ENCODE results near the gene HOMER2. TPM values are rescaled to one million over a fixed set of nuclear protein-coding genes. Genes with fewer than 3 reads are reported as not detected.
A peak's percentile ranks its signal among the peaks of the same experiment; 100 is the strongest.

HOMER2 gene
- polyA plus RNA-seq, 4 donors: 24.6 to 35.5 (median 29.7) TPM

DNA sequence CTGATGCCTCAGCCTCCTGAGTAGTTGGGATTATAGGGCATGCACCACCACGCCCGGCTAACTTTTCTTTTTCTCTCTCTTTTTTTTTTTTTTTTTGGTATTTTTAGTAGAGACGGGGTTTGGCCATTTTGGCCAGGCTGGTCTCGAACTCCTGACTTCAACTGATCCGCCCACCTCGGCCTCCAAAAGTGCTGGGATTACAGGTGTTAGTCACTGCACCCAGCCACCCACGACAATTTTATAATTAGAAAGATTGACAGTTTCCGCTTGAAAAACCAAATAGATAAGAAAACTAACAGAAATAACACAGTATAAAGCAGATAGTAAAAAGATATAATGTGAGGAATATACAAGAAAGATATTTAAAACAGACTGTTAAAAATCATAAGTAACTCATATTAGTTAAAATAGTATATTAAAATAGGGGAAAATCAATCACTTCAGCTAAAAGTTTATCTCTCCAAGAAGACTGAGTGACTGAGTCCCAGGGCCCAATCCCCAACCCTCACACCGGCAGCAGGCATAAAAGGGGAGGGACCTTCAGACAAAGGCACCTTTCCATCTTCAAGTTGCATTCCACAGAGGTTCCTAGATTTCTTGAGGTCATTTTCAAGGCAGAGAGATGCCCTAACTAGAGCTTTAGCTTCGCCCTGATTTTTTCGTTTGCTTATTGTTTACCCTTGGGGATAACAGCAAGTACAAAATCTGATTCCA is 144.4 kb downstream of the HOMER2 start:
- DNase-seq (ENCODE audit: low read depth in 4 of 4, low spot score in 2 of 4): no peak

DNA sequence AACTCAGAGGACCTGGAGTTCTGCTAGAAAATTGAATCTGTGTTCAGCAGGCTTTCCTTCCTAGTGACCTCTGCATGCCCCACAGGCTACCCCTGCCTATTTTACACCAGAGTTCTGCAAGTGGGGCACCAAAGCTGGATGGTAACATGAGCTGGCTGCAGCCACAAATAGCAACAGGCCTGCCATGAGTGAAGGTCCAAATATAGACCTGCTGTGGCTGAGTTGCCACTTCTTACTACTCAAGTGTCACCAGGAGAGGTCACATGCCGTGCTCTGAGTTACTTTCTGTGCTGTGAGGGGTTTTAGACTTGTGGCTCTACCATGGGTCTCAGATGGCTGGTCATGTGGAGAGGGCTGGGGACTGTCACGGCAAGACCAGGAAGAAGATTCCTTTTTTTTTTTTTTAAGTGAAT is 146.5 kb downstream of the HOMER2 start, which contains the start of gene FSD2:
Gene FSD2 (minus strand): TSS at position 76 of the 413 bp plus-strand sequence. CDS start 18,679 bp downstream, outside the sequence.
- peak in 1 of 4 donors; percentile 11 for DNase-seq (ENCODE audit: low read depth in 4 of 4, low spot score in 2 of 4)

- no peak for DNase-seq (ENCODE audit: low read depth in 4 of 4, low spot score in 2 of 4)
These were observed 148.0 kb downstream of the HOMER2 start for GRCh38 chr15:82804575-82804949.

DNA sequence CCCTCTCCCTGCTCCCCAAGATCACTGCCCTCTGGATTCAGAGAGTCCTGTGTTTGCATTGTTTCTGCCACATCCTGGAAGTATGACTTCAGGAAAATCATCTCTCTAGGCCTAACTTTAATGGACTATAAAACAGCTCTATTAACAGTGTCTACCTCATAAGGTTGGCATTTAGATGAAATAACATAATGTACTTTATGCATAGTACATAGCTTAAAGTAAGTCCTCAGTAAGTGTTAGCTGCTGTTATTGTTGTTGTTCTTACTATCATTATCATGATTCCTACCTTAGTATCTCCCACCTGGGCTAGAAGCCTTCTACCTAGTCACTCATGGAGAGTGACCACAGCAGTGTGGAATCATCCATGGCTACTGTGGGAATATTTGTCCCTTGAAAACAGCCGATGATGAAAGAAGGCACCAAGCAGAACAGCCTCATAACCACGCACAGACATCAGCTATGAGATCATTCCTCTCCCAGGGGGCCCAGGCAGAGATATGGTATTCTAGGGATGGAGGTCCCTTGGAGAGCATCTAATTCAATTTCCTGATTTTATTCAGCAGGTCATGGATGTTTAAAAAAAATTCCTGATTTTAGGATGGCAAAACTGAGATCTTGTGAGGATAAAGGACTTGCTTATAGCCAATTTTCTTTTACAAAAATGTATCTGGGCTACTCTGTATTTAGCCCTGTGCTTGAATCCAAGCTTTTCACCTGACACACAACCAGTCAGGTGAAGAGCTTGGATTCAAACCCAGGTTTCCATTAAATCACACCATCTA is 148.5 kb downstream of the HOMER2 start:
- DNase-seq (ENCODE audit: low read depth in 4 of 4, low spot score in 2 of 4): no peak

DNA sequence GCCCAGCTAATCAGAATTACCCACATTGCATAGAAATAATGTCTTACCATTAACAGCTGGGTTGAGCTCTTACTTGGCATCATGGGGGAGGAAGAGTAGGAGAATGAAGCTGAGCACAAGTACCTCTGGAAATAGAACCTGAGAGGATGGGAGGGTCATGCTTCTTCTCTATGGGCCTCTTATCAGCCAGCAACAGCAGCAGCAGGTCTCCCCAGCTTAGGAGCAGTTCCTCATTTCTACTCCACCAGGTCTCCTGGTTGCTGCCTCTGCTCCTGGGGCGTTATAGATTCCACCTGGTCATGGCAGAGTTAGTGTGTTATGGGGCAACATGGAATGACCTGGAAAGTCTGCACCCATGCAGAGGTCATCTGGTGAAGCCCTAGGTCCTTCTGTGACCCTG is 150.0 kb downstream of the HOMER2 start:
- no peak for DNase-seq (ENCODE audit: low read depth in 4 of 4, low spot score in 2 of 4)

GRCh38 chr15:82799183-82799841 is 153.2 kb downstream of the HOMER2 start:
- no peak for DNase-seq (ENCODE audit: low read depth in 4 of 4, low spot score in 2 of 4)

Other genes starting within 250 kb of the HOMER2 start
- gene AP3B2, start 242.8 kb downstream of the HOMER2 start, polyA plus RNA-seq (ENCODE audit: insufficient read length in 4 of 4): 1 to 10 TPM; 2.6 to 3.9 (median 3.0) TPM
- under 1 TPM in 3 of 4 donors, not detected in 1; 0.06 to 0.43 (median 0.36) TPM for gene FSD2, start 146.7 kb downstream of the HOMER2 start, polyA plus RNA-seq (ENCODE audit: insufficient read length in 4 of 4)
- 10 to 100 TPM in 3 of 4 donors, 1 to 10 TPM in 1; 9.4 to 14.3 (median 12.9) TPM for gene WHAMM, start 143.1 kb downstream of the HOMER2 start, polyA plus RNA-seq (ENCODE audit: insufficient read length in 4 of 4)
- 10 to 100 TPM; 36.5 to 47.9 (median 42.1) TPM for gene RAMAC, start 33.5 kb upstream of the HOMER2 start, polyA plus RNA-seq (ENCODE audit: insufficient read length in 4 of 4)
- gene C15orf40, start 58.9 kb upstream of the HOMER2 start, polyA plus RNA-seq (ENCODE audit: insufficient read length in 4 of 4): 10 to 100 TPM; 27.9 to 37.6 (median 28.4) TPM
- gene BTBD1, start 114.5 kb upstream of the HOMER2 start, polyA plus RNA-seq (ENCODE audit: insufficient read length in 4 of 4): 10 to 100 TPM; 62.3 to 74.5 (median 67.2) TPM
- gene TM6SF1, start 154.9 kb upstream of the HOMER2 start, polyA plus RNA-seq (ENCODE audit: insufficient read length in 4 of 4): 1 to 10 TPM; 1.5 to 2.7 (median 2.2) TPM